NCI-H748 treated with DMSO at 0.1 percent for 48 hours (cell line): ENCODE results near the gene LBHD2.

ENCODE experiments used
- DNase-seq: peaks from one replicate; lab custom pipeline; 2025; lab: John Stamatoyannopoulos, UW

The LBHD2 gene

GRCh38 chr14:103091041-103091882 lies 7.3 kb downstream of the LBHD2 start:
- no peak for DNase-seq

DNA sequence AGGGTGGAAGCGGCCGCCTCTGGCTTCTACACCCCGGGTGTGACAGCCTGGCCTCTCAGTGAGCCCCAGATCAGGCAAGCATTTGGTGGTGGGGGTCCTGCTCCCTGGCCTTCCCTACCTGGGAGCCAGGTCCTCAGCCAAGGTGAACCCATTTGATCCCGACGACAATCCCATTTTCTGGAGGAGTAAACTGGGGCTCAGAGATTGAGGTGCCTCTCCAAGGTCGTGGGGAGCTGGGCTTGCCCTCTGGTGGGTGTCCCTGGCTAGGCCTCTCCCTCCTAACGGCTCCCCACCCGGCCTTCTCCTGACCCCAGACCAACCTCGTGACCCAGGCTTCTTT lies 7.8 kb downstream of the LBHD2 start:
- DNase-seq = no peak

DNA sequence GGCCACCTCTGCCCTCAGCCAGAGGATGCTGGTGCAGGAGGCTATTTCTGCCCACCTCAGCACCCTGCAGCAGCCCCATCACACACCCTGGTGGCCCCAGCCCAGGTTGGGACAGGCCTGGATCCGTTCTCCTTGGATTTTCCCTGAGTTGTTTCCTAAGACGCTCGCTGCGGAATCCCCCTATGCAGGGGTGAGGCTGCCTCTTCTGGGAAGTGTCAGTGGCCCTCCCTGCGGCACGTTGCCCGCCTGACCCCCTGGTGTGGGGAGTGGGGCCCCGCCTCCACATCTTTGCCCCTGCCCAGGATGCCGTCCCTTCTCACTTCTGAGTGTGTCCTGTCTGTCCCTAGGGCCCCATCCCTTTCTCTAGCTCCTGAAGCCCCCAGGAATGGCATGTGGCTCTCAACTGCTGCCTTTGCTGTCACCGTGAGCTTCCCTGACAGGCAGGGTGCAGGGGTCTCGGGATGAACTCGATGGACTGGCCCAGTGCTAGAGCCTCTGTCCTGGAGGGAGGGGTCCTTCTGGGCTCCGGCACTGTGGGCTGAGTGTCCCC lies 9.9 kb downstream of the LBHD2 start:
- DNase-seq = no peak

DNA sequence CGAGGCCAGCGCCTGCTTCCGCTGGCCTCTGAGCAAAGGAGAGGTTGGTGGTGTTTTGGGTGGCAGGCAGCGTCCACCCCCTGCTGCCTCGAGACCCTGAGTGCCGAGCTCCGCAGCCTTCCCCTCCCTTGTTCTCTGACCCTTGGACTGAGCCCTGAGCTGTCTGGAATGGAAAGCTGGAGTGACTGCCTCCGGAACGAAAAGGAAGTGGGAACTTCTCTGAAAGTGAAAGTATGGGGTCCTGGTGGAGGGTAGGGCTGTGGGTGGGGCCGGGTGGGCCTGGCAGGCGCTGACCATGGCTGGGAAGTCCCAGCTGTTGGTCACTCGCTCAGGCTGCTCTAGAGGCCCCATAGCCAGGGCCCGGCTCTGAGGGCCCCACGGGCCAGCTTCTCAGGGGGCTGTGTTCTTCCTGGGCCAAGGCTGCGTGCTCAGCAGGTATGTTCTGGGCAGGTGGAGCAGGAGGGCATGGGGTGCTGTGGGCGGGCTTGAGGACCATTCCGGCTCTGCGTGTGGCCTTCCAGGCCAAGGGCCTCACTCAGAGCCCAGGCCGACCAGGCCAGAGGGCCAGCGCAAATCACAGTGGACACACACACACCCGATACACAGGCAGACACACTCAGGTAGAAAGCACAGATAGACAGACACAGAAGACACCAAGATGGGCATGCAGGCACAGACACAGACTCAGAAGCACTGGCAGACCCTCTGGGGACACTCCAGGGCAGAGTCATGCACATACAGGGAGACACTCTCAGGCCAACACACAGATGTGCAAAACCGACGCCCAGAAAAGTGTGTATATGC lies 10.6 kb downstream of the LBHD2 start, which contains the start of gene EXOC3L4:
Gene EXOC3L4, plus strand, starts transcription at position 320 of the 804 bp plus-strand sequence. CDS start 5,495 bp downstream, outside the sequence.
- no peak for DNase-seq

DNA sequence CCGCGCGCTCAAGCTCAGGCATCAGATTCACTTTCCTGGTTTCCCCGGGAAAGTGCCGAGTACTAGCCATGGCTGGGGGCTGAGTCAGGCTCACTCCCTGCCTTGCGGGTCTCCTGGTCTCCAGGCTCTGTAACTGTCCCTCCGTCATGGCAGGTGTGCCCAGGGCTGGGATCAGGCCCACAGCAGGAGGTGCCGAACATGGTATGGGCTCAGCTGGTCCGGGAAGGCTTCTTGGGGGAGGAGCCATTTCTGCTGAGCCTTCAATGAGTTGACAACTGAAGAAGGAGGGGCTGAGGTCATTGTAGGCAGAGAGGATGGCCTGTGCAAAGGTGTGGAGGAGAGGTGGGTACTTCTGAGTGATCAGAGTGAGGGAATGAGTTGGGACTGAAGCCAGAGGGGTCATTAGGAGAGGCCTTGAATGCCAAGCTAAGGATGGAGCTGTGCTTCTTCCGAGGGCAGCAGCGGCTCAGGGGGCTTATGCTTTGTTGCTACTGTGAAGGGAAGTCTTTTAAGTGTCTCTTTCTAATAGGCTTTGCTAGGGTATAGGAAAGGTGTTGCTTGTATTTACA lies 11.3 kb downstream of the LBHD2 start:
- DNase-seq = no peak

DNA sequence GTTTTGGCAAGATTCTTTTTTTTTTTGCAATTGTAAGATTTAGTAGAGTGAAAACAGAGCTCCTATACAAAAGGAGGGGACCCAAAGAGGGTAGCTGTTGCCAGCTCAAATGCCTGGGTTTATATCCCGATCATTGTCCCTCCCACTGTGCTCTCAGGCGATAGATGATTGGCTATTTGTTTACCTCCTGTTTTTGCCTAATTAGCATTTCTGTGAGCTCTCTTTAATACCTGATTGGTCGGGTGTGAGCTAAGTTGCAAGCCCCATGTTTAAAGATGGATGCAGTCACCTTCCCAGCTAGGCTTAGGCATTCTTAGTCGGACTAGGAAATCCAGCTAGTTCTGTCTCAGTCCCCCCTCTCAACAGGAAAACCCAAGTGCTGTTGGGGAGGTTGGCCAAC lies 12.4 kb downstream of the LBHD2 start:
- DNase-seq = no peak

- DNase-seq = no peak
Observed at GRCh38 chr14:103097244-103097993, 13.4 kb downstream of the LBHD2 start.

GRCh38 chr14:103097994-103098957 lies 14.3 kb downstream of the LBHD2 start:
- DNase-seq = no peak

DNA sequence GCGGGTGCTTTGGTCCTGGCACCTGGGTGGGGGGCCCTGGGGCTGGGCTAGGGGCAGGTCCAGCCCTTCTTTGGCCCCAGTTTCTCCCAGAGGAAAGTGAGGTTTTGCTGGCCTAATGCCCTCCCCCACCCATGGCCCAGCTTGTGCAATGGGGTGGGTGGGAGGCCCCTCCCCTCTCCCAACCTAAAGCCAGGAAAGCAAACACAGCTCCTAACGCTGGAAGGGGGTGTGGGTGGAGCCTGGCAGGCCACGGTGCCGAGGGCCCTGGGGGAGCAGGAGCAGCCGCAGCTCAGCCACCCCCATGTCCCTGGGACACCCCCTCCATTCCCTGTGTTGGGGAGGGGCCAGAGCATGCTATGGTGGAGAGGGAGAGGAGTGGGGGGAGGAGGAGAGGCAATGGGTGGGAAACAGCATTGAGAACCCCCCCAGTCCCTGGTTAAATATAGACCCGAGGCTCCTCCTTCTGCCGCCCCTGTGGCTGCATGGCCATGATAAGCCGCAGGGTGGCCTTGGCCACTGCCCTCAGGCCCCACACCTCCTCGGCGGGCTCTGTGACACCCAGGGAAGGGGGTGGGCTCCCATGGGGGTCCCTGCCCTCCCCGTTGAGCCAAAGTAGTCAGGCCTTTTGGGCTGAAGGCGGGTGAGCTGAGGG lies 15.2 kb downstream of the LBHD2 start:
- DNase-seq = no peak

DNA sequence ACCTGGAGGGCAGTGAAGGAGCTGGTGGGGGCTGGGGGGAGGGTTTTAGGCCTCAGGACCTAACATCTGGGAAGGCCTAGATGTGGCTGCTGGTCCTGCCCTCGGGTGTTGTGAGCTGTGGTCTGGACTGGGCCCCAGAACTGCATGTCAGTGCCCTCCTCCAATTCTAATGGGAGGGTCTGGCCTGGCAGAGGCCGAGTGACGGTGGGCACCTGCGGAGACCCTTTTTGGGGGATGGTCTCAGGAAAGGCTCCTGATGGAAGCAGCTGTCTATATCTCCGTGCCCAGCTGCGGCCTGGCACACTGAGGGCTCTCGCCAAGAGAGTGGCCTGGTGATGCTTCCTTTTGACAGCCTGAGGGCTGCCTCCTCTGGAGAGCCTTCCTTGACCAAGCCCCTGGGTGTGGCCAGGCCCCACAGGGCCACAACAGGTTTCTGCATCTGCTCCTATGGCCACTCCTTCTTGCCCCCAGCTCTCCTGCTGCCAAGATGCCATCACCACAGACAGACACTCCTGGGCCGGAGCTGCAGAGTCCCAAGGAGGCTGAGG lies 15.8 kb downstream of the LBHD2 start:
- DNase-seq = no peak

DNA sequence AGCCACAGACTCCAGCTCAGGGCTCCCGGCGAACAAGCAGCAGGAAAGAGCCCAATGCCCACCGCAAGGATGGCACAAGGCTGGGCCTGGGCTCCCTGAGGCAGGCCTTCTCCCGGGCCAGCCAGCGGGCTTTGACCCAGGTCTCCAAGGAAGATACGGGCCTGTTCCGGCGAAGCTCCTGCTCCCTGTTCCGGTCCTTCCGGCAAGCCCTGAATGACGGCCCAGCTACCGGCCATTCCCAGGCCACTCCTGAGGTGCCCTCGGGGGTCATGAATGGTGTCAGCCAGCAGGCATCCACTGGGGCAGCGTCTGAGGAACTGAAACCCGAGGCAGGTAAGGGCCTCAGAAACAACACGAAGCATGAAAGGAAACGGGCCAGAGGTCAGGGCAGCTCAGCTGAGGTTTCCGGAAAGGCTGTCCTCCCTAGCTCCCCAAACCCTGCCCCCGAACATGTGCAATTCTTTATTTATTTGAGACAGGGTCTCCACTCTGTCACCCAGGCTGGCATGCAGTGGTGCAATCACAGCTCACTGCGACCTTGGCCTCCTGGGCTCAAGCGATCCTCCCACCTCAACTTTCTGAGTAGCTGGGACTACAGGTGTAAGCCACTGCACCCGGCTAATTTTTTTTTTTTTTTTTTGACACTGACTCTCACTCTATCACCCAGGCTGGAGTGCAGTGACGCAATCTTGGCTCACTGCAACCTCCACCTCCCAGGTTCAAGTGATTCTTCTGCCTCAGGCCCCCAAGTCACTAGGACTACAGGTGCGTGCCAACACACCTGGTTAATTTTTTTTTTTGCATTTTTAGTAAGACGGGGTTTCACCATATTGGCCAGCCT lies 16.5 kb downstream of the LBHD2 start:
- DNase-seq = no peak

DNA sequence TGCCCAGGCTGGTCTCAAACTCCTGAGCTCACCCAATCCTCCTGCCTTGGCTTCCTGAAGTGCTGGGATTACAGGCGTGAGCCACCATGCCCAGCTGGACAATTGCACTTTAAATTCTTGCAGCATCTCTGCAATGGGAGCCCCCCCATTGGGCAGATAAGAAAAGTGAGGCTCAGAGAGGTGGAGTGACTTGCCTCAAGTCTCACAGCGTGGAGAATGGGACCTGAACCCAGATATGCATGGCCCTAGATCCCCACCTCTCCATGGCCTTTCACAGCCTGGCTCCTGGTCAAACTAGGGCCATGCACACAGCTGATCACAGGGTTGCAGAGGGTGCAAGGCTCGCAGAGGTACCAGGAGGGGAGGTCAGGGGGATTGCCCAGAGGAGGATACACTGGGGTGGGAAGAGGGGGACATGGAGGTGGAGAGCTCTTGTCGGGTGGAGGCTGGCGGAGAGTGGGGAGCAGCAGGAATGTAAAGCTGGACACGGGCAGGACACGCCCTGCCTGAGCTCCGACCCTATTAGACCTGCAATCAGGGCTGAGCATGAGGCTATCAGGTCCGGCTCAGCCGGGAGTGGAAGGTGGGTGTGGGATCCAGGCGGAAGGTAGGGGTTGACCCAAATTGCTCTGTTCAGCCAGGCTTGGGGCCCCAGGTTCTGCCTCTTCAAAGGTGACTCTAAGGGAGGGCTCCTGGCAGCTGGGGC lies 17.4 kb downstream of the LBHD2 start:
- DNase-seq = no peak

GRCh38 chr14:103101963-103102688 lies 18.1 kb downstream of the LBHD2 start:
- no peak for DNase-seq

- DNase-seq = no peak
Observed at GRCh38 chr14:103102689-103103260, 18.8 kb downstream of the LBHD2 start.

- DNase-seq = peak; percentile 56
Observed at GRCh38 chr14:103103461-103104388, 19.7 kb downstream of the LBHD2 start.

- no peak for DNase-seq
Observed at GRCh38 chr14:103104389-103104653, 20.3 kb downstream of the LBHD2 start.
